NCI-H2196 (cell line): Measurements from ENCODE around the gene RER1.

Experiments used
- DNase-seq: peaks from one replicate; lab custom pipeline; 2025; ENCODE audit not compliant: unreplicated experiment; lab: John Stamatoyannopoulos, UW

RER1 gene

GRCh38 chr1:2388004-2388913 lies 3.4 kb upstream of the RER1 start:
- DNase-seq: no peak

GRCh38 chr1:2389644-2390043 lies 2.0 kb upstream of the RER1 start:
- no peak for DNase-seq

- no peak for DNase-seq
Measured at GRCh38 chr1:2391931-2392509, 379 bp downstream of the RER1 start.

- DNase-seq: no peak
Measured at GRCh38 chr1:2392686-2393085, 1.0 kb downstream of the RER1 start.

GRCh38 chr1:2393471-2393877 lies 1.8 kb downstream of the RER1 start:
- no peak for DNase-seq

- DNase-seq: no peak
Measured at GRCh38 chr1:2394220-2394619, 2.6 kb downstream of the RER1 start.

- no peak for DNase-seq
Measured at GRCh38 chr1:2394761-2395160, 3.1 kb downstream of the RER1 start.

- DNase-seq: no peak
Measured at GRCh38 chr1:2395245-2395644, 3.6 kb downstream of the RER1 start.

- no peak for DNase-seq
Measured at GRCh38 chr1:2396059-2396458, 4.4 kb downstream of the RER1 start.

- no peak for DNase-seq
Measured at GRCh38 chr1:2396476-2396875, 4.8 kb downstream of the RER1 start.

GRCh38 chr1:2397007-2397679 lies 5.5 kb downstream of the RER1 start:
- DNase-seq: no peak

GRCh38 chr1:2398871-2399270 lies 7.2 kb downstream of the RER1 start:
- DNase-seq: no peak

GRCh38 chr1:2399890-2400575 lies 8.4 kb downstream of the RER1 start:
- DNase-seq: no peak

- DNase-seq: no peak
Measured at GRCh38 chr1:2400576-2400909, 8.9 kb downstream of the RER1 start.

- no peak for DNase-seq
Measured at GRCh38 chr1:2400950-2401649, 9.5 kb downstream of the RER1 start.

GRCh38 chr1:2402420-2402819 lies 10.8 kb downstream of the RER1 start:
- no peak for DNase-seq

- no peak for DNase-seq
Measured at GRCh38 chr1:2403273-2403672, 11.6 kb downstream of the RER1 start.

GRCh38 chr1:2404142-2404889 lies 12.7 kb downstream of the RER1 start:
- no peak for DNase-seq

GRCh38 chr1:2404890-2405511 lies 13.4 kb downstream of the RER1 start:
- DNase-seq: no peak
